CD4-positive, alpha-beta T cell treated with Interleukin-17A for 4 hours (primary cell): ENCODE measurements around the gene ATP2C1.

Source experiments
- DNase-seq: peaks from one replicate; pipeline ENCODE4 v3.0.0-alpha.2; 2020; ENCODE audit warnings: mixed read lengths

The ATP2C1 gene

DNA sequence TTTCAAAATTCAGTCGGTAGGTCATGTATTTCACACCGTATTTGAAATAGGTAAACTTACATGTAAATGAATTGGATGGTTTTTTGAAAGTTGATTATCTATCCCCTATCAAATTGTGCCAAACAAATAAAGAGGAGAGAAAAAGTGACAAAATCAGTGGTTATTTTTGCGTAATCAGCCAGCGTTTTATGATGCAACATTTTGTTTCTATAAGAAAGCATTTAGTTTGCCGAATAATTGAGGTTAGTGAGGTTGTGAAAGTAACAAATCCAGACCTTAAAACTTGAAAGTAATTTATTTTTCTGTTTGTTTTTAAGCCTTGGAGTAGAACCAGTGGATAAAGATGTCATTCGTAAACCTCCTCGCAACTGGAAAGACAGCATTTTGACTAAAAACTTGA lies 103.4 kb downstream of the ATP2C1 start:
- DNase-seq = no peak

DNA sequence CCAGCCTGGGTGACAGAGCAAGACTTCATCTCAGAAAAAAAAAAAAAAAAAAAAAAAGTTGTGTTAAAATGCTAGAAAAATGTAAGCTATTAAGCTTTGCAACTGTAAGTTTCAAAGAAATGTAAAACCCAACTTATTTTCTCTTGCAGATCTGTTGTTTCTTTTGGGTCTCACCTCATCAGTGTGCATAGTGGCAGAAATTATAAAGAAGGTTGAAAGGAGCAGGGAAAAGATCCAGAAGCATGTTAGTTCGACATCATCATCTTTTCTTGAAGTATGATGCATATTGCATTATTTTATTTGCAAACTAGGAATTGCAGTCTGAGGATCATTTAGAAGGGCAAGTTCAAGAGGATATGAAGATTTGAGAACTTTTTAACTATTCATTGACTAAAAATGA lies 107.2 kb downstream of the ATP2C1 start:
- no peak for DNase-seq

DNA sequence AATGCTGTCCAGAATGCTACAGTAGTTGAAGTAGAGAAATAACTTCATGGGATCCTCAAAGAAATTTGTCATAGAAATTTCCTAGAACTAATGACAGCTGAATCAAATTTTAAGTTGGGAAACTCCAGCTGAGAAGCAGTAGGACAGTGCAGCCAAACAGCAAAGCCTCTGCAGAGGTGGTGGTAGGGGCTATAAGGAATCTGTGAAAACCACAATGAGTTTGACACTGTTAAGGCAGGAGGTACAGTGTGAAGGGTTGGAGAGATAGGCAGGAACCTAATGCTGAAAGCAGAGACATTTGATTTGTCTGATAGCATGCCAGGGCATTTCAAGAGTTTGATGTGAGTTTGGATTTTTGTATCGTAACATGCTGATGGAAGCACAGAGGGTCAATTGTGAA lies 110.7 kb downstream of the ATP2C1 start:
- DNase-seq = no peak

DNA sequence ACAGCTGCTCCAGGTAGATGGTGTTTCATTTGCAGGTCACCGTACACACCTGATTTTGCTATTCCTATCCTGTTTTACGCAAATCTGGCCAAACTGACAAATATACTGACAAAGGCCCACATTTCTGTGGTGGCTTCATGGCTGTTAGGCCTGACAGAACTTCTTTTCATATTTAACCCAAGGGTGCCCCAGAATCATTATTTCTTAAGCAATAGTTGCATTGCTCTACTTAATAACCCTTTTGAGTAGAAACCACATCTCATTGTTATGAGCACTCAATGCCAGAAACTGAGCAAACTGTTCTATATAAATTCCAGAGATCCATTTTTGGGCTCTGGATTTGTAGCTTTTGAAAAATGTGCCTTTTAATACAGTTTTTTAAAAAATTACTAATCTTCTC lies 113.4 kb downstream of the ATP2C1 start:
- no peak for DNase-seq

DNA sequence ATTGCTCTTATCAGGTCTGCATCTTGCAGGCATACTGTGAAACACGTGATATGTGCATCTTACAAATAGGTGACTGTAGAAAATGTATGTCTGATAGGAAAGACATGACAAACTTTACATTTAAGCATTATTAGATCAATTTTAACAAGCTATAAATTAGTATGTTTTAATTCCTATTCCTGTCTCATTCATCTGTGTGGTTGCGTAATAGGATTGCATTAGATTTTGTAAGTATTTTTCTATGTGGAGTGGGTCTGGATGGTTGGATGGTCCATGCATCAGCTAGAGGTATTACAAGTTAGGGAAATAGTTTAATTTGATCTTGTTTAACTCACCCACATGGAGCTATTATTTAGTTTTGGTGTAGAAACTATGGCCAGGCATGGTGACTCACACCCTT lies 113.9 kb downstream of the ATP2C1 start:
- DNase-seq = no peak

DNA sequence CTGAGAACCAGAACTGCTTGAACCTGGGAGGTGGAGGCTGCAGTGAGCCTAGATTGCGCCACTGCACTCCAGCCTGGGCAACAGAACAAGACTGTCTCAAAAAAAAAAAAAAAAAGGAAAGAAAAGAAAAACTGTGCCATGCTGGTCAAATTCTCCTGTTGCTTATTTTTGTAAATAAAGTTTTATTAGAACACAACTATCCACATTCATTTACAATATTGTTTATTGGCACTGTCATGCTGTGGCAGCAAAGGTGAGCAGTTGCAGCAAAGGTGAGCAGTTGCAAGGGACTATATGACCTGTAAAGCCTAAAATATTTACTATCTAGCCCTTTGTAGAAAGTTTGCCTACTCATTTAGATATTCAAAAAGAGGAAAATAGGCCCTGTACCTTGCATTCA lies 114.4 kb downstream of the ATP2C1 start:
- DNase-seq = no peak

DNA sequence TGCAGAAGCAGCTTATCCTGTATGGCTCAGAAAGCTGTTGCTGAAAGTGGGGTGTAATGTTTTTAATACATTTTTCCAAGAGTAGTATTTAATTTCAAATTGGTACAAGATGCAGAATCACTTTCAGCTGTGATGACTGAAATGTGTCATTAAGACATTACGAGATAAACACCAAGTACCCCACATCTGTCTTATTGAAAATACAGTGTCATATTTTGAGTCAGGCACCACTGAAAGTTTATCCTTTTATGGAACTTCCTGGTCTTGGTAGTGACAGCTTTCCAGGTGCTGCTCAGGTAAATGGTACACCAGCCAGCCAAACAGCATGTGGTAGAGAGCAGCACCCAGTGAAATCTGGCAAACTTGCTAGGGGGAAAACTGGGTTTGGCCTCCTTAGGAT lies 115.8 kb downstream of the ATP2C1 start:
- no peak for DNase-seq

DNA sequence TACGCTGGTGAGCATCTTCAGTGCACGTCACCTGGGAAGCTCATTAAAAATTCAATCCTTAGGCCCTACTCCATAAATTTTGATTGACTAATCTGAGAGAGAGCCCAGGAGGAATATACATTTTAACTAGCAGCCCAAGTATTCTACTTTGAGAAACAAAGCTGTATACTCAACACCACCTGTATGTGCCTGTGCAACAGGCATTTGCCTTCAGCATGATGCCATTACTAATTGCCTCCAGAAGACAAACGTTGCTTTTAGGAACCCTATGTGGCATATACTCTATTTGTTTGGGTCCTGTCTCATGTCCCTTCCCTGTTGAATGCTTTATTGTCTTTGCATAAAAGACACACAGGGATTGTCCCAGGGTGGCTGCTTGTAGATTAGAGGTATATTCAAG lies 125.1 kb downstream of the ATP2C1 start:
- no peak for DNase-seq

DNA sequence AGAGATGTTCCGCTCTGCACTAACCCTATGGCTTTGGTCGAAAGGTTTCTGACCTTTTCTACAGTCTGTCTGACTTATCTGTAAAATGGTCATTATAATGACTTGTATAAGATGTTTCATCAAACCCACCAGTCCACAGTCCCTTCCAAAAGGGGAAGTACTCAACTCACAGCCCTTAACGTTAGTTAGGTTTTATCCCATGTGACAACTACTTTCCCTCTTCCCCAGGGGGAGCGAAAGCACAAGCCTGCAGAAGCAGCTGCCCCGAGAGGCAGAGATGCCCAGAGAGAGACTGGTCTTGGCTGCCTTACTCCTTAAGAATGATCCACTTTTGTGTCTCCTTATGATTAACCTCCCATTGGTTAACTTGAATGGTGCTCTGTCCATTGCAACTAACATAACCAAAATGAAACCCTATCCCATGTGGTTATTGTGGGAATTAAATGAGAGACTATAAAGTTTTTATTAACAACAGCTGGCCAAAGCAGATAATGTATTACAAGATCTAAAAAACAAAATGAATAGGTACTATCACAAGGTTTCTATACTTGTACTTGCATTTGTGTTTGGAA lies 126.3 kb downstream of the ATP2C1 start:
- DNase-seq = no peak

DNA sequence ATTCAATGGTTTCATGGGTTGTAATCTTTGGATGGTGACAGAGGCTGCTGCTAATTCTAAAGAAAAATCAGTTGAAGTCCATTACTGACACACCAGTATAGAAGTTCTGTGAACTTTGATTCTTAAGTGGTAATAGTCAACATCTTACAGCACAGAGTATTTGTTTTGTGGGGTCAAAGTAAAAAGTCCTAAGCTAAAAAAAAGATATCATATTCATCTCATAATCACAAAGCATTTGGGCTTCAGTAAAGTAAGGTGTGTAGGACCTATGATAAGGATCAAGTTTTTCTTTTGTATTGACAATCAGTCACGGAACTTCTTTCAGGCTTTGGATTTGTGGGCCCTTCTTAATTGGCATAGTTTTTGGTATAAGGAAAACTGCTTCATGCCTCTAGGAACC lies 131.7 kb downstream of the ATP2C1 start:
- DNase-seq = no peak

DNA sequence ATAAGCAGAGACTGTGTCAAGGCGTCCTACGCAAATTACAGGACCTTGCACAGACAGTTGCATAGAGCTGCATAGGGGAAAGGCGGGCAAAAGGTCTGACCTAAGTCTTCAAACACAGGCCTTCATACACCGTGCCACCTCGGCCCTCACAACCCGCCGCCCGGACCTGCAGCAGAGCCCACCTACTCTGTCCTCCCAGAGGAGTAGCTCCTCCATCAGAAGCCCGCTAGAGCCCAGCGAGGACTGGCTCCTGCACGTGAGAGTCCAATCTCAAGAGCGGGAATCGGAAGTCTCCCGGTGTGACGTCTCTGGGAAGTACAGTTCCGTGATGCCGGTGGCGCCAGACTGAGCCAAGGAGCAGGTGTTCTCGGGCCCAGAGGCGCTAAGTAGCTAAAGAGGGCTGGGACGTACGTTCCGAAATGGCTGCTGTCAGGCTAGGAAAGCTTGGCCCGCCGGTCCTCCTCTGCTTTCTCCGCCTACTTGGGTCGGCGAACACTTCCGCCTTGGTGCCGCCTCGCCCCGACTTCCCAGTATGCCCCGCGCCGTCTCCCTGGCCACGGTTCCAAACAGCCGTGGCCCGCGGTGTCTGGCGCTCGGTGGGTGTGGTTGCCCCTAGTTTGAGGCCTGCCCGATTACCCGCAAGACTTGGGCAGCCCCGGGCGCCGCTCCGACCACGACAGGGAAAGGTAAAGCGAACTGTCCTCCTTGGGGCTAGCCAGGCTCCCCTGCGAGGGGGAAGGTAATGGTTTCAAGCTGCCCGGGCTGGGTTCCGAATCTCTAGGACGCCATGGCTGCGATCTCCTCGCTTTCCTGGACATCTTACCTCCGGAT lies 132.7 kb downstream of the ATP2C1 start, which contains the start of the genes ASTE1 and NEK11:
Gene ASTE1, minus strand, starts transcription at position 505 of the 831 bp plus-strand sequence. CDS start 1,519 bp downstream, outside the sequence.
Gene NEK11, plus strand, starts transcription at position 557 of the 831 bp plus-strand sequence. CDS start 2,832 bp downstream, outside the sequence.
- peak; percentile 90 for DNase-seq

DNA sequence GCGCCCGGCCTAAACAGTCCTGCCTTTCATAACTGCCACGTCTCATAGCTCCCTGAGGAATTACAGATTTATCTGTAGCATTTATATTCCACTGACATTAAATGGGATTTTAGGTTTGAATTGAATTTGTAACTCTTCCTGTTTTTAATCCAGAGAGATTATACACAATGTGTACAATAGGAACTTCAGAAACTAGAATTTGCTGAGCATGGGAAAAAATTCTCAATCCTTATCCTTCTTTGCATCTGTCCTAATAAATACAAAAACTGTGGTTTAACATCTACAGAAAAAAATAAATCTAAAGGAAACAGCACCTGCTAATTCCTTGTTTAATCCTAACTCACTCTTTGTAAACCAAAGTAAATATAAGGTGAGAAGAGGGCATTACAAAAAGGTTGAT lies 135.0 kb downstream of the ATP2C1 start:
- no peak for DNase-seq

DNA sequence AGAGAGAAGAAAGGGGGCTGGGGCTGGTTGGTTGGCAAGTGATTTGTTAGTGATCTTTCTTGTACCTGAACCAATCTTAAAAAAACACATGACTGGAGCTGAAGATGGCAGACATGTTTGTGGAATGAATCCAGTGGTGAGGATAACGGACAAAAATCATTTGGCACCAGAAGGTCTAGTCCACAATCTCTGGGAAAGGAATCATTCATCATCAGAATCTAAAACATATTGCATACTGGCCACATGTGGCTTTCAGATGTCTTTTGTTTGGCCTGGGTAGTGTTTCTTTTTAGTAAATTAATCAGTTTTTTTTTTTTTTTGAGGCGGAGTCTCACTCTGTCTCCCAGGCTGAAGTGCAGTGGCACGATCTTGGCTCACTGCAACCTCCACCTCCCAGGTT lies 137.8 kb downstream of the ATP2C1 start:
- DNase-seq = no peak

DNA sequence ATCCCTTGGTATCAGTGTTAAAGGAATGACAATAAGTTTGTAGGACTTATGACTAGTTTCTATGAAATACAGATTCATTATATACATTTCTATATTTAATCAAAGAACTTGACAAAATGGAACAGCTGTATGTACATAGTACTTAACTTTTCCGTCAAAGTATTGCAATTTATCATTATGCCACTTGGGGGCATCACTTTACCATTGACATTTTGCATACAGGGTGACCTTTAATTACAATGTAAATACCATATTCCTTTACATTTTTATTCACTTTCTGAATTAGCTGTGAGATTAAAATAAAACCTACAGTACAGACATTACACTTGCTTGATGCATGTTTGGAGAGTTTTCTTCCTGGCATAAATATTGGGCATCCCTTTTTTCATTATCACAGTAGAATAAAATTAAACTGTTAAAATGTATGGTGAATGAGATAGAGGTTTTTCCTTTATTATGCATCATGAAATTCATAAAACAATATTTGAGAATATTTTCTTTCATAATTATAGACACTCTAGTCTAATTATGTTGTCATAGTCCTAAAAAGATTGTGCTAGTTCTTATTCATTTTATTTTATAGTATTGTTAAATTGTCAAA lies 139.7 kb downstream of the ATP2C1 start:
- DNase-seq = peak; percentile 29

DNA sequence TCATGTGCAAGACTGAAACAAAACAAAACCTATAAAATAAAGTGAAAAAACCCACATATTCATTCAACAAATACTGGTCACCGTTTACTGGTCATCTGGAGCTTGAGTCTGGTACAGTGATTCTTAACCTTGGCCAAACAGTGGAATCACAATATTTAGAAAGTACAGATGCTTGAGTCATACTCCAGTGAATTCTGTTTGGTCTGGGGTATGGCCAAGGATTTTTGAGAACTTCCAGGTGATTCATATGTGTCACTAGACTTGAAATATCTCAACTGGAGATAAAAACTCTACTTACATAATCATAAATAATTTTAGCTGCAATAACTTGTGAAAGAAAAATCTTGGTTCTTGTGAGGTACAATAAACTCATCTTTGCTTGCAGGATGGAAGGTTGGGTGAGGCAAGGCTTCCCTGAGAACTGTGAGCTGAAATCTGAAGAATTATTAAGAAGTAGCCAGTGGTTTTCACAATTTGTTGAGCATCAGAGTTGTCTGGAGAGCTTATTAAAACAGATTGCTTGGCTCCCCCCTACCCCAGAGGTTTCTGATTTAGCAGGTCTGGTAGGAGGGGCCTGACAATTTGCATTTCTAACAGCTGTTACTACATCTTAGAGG lies 142.4 kb downstream of the ATP2C1 start:
- DNase-seq = no peak

DNA sequence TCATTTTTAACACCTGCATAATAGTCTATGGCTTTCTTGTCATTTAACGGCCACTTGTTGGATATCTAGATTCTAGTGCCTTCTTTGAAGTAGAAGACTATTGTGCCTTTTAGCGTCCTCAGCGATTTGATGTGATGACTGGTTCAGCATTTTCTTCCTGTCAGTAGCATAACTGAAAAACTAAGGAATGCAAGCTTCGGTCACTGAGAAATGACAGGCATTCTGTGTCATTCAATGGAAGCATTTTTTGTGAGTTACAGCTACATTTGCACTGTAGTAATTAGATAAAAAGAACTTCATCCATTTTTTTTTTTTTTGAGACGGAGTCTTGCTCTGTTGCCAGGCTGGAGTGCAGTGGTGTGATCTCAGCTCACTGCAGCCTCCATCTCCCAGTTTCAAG lies 143.1 kb downstream of the ATP2C1 start:
- DNase-seq = no peak

DNA sequence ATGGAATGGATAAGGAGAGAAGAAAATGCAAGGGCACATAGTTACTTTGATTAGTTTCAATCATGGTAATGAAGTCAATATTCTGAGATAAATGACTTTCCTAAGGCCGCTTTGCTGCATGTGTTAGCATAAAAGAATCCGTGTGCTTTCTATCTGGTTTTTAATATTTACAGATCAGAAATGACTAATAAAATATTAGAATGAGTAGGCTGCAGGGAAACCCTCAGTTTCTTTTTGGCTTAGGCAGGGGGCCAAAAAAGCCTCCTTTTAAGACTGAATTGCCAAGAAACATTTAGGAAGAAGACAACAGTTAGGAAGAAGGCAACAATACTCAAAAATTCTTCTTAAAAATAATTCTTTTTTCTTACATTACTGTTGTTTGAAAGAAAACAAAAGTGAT lies 144.4 kb downstream of the ATP2C1 start:
- DNase-seq = no peak

DNA sequence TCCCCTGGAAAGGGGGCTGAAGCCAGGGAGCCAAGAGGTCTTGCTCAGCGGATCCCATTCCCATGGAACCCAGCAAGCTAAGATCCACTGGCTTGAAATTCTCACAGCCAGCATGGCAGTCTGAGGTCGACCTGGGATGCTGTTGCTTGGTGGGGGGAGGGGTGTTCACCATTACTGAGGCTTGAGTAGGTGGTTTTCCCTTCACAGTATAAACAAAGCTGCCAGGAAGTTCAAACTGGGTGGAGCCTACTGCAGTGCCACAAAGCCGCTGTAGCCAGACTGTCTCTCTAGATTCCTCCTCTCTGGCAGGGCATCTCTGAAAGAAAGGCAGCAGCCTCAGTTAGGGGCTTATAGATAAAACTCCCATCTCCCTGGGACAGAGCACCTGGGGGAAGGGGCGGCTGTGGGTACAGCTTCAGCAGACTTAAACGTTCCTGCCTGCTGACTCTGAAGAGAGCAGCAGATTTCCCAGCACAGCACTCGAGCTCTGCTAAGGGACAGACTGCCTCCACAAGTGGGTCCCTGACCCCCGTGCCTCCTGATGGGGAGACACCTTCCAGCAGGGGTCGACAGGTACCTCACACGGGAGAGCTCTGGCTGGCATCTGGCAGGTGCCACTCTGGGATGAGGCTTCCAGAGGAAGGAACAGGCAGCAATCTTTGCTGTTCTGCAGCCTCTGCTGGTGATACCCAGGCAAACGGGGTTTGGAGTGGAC lies 148.5 kb downstream of the ATP2C1 start:
- peak; percentile 55 for DNase-seq

DNA sequence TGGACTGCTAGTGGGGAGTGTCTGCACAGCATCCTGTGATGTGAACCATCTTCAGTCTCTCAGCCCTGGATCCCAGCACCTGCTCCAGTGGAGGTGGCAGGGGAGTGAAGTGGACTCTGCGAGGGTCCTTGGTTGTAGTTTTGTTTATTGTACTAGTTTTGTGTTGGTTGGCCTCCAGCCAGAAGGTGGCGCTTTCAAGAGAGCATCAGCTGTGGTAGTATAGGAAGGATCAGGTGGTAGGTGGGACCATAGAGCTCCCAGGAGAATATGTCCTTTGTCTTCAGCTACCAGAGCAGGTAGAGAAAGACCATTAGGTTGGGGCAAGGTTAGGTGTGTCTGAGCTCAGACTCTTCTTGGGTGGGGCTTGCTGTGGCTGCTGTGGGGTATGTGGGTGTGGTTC lies 153.7 kb downstream of the ATP2C1 start:
- no peak for DNase-seq

DNA sequence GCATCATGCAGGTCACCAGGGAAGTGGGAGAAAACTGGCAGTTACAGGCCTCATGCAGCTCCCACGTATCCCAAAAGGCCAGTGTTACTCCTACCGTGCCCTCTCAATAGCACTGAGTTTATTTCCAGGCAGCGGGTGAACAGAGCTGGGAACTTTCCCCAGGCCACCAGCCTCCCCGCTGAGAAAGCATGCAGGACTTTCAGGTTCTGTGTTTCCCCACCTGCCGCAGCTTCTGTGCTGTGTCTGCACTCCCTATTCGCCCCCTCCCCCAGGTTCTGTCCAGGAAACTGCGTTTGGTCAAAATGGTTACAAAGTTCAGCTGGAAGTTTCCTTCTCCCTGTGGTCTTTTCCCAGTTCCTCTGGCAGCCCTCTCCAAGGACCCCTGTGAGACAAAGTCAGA lies 154.1 kb downstream of the ATP2C1 start:
- no peak for DNase-seq

DNA sequence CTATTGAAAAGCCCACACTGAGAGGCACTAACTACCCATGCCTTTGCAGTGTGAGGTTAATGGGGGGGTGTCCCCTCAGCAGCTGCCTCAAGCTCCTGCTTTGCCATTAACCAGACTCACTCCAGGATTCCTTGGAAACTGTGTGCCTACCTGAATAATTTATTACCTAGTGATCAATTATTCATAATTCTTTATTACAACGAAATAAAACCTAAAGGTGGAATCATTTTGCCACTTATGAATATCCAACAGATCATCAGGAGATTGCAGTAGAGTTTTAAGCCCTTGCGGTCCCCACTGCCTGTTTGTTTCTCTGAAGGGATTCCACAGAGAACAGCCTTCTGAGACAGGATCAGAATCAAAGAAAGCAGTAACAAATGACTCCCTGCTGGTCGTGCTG lies 156.1 kb downstream of the ATP2C1 start:
- no peak for DNase-seq

DNA sequence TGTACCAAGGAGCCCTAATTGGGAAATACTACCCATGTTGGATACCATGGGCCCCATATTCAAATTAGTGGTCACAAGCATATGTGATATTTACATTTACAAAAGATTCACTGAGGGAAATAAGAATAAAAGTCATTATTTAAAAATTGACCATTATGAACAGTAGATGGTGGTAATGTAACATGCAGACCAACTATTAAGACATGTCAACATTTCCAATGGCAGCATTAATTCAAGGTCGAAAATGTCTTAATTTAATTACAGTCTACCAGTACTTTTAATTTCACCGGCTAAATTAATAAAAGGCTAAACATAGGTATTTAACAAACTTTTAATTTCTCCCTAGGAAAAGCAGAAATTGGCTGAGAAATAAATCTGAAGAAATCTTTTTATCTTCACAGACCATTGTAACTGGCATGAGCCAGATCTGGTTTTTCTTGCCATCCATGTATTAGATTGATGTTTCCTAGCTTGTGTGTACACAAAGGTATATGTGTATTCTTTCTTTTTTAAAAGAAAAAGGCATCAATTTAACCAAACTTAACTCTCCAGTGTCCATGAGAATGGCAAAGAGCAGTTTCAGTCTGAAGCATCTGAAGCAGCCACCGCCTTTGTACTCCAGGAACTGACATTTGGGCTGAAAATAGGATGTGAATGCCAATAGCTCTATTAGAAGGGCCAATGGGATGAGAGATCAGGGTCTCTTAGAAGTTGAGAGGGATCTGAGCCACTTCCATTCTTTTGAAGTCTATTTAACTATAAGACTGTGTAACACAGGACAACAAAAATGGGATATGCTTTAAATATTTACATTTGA lies 159.4 kb downstream of the ATP2C1 start:
- DNase-seq = no peak
